Measurements from ENCODE around the gene RASSF5. TPM values are rescaled to one million over a fixed set of nuclear protein-coding genes. Genes with fewer than 3 reads are reported as not detected.

The RASSF5 gene
- total and polyA plus RNA-seq, 12 donors: 0.90 to 26.0 (median 6.4) TPM

DNA sequence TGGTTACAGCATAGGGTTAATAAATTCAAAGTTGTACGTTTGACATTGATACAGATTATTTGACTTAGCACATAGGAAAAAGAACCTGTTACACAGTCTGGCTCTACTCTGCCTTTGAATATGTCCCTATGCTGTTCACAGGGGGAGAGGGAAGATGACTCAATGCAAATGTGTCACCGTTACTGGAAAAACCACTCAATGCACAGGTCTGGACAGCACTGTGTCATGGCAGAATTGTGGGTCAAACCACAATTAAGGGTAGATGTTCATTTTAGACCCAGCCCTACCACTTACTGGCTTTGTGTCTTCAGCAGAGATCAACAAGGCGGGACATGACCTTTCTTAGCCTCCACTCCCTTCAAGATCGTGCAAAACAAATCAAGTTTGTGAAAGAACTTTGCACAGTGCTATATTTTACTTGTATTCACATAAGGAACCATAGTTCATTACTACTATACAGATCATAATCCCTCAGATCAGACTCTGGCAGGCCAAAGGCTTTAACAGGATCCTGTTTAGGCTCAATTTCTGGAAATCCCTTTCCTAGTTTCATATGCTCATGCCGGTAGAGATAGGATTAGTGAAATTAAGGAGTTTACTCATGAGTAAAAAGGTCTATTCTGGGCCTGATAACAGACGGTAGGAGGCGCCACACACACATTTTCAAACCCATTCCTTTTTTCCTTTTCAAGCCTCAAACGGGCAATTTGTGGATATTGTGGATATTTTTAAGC lies 82.9 kb downstream of the RASSF5 start:
- H3K27ac ChIP-seq: peak overlapping the region in 1 of 10 donors; percentile 46
- peaks cover 0 to 99% (median 56%) of the 10 kb centered on the region in 9 donors for H3K36me3 ChIP-seq
- H3K4me3 ChIP-seq: no peak overlapping the region
- 61 to 63% methylated on average over 8 of the region's 8 CpGs for WGBS, 2 donors
- no peaks in the 10 kb centered on the region for H3K27me3 ChIP-seq
- DNase-seq: no peak
- intact Hi-C loops (cut with DNase I): no loop called here
- TF ChIP-seq CTCF (IDR thresholded peaks at IDR 0.05): peak in 5 of 9 donors; percentile 6 to 35 (median 10)
- peak in 1 of 8 donors; percentile 16 for ATAC-seq
- H3K4me1 ChIP-seq: peaks cover 0 to 33% (median 6%) of the 10 kb centered on the region in 9 donors
- no peaks in the 10 kb centered on the region for H3K9me3 ChIP-seq

- Histone ChIP-seq H3K4me3 (no peak overlapping the region), H3K4me1 (peaks cover 0 to 32% (median 6%) of the 10 kb centered on the region in 9 donors), H3K27ac (peak overlapping the region in 1 of 10 donors; percentile 33), H3K27me3 (no peaks in the 10 kb centered on the region), H3K9me3 (no peaks in the 10 kb centered on the region), H3K36me3 (peaks cover 0 to 99% (median 56%) of the 10 kb centered on the region in 9 donors)
- intact Hi-C loops (cut with DNase I): no loop called here
- DNase-seq (no peak), ATAC-seq (no peak)
- no peak for TF ChIP-seq CTCF (IDR thresholded peaks at IDR 0.05)
- WGBS, 2 donors: 79 to 84% methylated on average over 5 of the region's 5 CpGs
Observed at GRCh38 chr1:206591226-206591625, 83.9 kb downstream of the RASSF5 start.

- Histone ChIP-seq H3K27ac (no peak overlapping the region), H3K36me3 (peaks cover 0 to 99% (median 58%) of the 10 kb centered on the region in 9 donors), H3K27me3 (no peaks in the 10 kb centered on the region), H3K4me3 (no peak overlapping the region), H3K9me3 (no peaks in the 10 kb centered on the region), H3K4me1 (peaks cover 0 to 32% (median 6%) of the 10 kb centered on the region in 9 donors)
- 94 to 95% methylated on average over 9 of the region's 9 CpGs for WGBS, 2 donors
- ATAC-seq (no peak), DNase-seq (no peak)
- no peak for TF ChIP-seq CTCF (IDR thresholded peaks at IDR 0.05)
- intact Hi-C loops (cut with DNase I): no loop called here
Observed at GRCh38 chr1:206591696-206592095, 84.4 kb downstream of the RASSF5 start.

DNA sequence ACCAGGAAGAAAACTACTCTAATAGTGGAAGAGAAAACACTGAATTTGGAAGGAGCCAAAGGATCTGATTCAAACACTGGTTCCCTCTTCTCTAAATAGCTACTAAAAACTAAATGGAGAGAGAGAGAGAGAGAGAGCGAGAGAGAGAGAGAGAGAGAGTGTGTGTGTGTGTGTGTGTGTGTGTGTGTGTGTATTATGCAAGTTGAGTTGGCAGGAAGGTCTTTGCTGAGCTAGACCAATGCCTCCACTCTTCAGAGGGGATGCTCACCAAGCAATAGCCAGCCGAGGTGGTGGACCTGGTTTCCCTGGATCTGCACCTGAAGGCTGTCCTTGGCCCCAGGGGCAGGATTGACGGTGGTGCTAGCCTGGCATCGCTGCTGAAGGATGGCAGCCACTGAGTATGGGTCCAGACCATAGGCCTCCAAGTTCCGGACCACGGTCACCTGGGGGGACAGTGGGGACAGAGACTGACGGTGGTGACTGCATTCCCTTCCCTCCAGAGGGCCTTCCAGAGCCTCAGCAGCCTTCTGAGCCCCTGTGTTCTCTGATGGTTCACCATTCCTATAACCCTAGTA lies 86.1 kb downstream of the RASSF5 start:
- WGBS, 2 donors: 93 to 96% methylated on average over 7 of the region's 7 CpGs
- H3K27ac ChIP-seq: no peak overlapping the region
- peaks cover 0 to 29% (median 6%) of the 10 kb centered on the region in 9 donors for H3K4me1 ChIP-seq
- intact Hi-C loops (cut with DNase I): no loop called here
- peaks cover 0 to 99% (median 63%) of the 10 kb centered on the region in 9 donors for H3K36me3 ChIP-seq
- no peaks in the 10 kb centered on the region for H3K27me3 ChIP-seq
- no peak for TF ChIP-seq CTCF (IDR thresholded peaks at IDR 0.05)
- DNase-seq (no peak), ATAC-seq (no peak)
- H3K4me3 ChIP-seq: no peak overlapping the region
- H3K9me3 ChIP-seq: no peaks in the 10 kb centered on the region

All from heart right ventricle (tissue), 16 donors.